BJ (cell line): ENCODE results near the gene TMEM115. TPM values are rescaled to one million over a fixed set of nuclear protein-coding genes. Genes with fewer than 3 reads are reported as not detected.

Source experiments
- CTCF ChIA-PET: fragments of 350-600 bp; formaldehyde crosslinking; extraction: SDS; loops from one replicate; lab custom pipeline; 2021; ENCODE audit warnings: antibody characterized with exemption, inconsistent platforms; lab: Yijun Ruan, JAX
- POLR2A ChIA-PET: fragments of 300-600 bp; sonication (Branson Sonifier 250); formaldehyde crosslinking; extraction: SDS; loops from one replicate; lab custom pipeline; 2021; ENCODE audit warnings: antibody characterized with exemption; lab: Charles Lee
- DNase-seq: peaks from one replicate; pipeline ENCODE4 v3.0.0-alpha.2; 2011; ENCODE audit warnings: low read depth
- H3K27me3 ChIP-seq: 2 replicates; pipeline ENCODE4 v1.6.0; 2011; ENCODE audit warnings: low read length; ENCODE audit not compliant: control insufficient read depth, insufficient read depth
- H3K36me3 ChIP-seq: 2 replicates; pipeline ENCODE4 v1.5.1; 2011; ENCODE audit warnings: low read length; ENCODE audit not compliant: control insufficient read depth, insufficient read depth
- H3K4me3 ChIP-seq: 2 replicates; pipeline ENCODE4 v1.5.1; 2011; ENCODE audit warnings: low read depth, mild to moderate bottlenecking, control low read depth, low read length
- polyA plus RNA-seq: library from polyadenylated mRNA; depleted of rRNA; stranded (reverse); fragments of >200 nt; gene quantifications from 2 replicates; pipeline ENCODE4 v1.2.3, GENCODE V29; 2011
- TF ChIP-seq, protein P1 (sequence below): IDR thresholded peaks from 2 replicates; pipeline ENCODE4 v1.5.1; 2011; ENCODE audit warnings: low read depth, mild to moderate bottlenecking, control low read depth, inconsistent platforms, low read length, moderate library complexity; ENCODE audit not compliant: insufficient read depth

Gene TMEM115
- polyA plus RNA-seq, 1 experiment: 75.4 TPM

DNA sequence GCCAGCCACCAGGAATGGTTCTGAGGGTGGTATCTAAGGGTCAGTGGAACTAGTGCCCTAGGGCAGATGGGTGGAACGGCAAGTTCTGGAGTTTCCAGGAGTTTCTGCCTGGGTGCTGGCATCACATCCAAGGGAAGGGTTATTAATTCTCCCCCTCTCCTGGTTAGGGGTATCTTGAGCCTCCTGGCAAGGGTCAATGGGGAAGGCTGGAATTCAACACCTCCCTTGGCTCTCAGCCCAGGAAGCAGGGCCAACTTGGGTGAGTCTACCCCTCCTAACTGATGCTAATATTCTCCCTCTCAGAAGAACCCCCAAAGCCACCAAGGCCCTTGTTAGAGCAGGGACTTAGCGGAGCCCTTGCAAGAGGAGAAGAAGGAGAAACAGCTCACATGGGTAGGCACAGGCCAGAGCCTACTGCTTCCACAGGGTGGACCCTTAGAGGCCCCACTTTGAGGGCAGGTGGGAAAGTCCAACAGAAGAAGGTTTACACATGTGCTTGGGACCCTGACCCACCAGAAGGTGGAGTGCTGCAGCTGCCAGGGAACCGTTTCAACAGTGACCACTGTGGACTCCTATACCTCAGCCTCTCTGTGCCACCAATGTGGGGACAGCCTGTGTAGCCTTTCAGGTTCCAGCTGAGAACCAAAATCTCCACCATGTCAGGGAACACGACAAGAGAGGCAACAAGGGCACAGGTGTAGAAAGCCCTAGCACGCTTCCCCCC is 3.3 kb downstream of the TMEM115 start:
- Histone ChIP-seq H3K4me3 (peak overlapping the region; percentile 76), H3K36me3 (peaks cover 23% of the 10 kb centered on the region), H3K27me3 (no peaks in the 10 kb centered on the region)
- ChIA-PET POLR2A (no interaction called here), CTCF (interaction anchor here (1.0 to 1.2 kb wide), 2 partner anchors 8 to 186 kb away, joined by 3 read pairs; no protein-coding TSS in a partner anchor)
- DNase-seq: no peak
- TF ChIP-seq, protein P1, sequence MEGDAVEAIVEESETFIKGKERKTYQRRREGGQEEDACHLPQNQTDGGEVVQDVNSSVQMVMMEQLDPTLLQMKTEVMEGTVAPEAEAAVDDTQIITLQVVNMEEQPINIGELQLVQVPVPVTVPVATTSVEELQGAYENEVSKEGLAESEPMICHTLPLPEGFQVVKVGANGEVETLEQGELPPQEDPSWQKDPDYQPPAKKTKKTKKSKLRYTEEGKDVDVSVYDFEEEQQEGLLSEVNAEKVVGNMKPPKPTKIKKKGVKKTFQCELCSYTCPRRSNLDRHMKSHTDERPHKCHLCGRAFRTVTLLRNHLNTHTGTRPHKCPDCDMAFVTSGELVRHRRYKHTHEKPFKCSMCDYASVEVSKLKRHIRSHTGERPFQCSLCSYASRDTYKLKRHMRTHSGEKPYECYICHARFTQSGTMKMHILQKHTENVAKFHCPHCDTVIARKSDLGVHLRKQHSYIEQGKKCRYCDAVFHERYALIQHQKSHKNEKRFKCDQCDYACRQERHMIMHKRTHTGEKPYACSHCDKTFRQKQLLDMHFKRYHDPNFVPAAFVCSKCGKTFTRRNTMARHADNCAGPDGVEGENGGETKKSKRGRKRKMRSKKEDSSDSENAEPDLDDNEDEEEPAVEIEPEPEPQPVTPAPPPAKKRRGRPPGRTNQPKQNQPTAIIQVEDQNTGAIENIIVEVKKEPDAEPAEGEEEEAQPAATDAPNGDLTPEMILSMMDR: no peak

DNA sequence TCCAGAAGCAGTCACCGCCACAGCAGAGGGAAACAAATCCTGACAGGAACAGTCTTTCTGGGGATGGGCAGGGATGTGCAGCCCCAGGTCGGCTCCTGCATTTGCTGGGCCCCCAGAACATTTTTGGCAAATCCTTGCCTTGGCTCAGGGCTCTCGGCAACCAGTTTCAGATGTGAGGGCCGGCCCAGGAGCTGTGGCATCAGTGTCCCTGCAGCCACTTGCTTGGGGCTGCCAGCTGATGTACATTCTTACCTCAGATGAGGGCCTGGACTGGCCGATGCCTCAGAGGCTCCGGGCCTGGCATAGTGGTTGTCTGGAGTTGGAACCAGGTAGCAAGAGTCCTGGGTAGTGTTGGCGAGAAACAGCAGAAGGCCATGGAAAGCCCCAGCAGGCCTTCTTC is 4.5 kb downstream of the TMEM115 start:
- H3K27me3 ChIP-seq: no peaks in the 10 kb centered on the region
- no peak overlapping the region for H3K4me3 ChIP-seq
- peaks cover 23% of the 10 kb centered on the region for H3K36me3 ChIP-seq
- TF ChIP-seq, protein P1: no peak
- ChIA-PET POLR2A (no interaction called here), CTCF (interaction anchor here (1.6 kb wide), 1 partner anchor 187 kb away, joined by 4 read pairs; no protein-coding TSS in a partner anchor)
- DNase-seq: no peak

DNA sequence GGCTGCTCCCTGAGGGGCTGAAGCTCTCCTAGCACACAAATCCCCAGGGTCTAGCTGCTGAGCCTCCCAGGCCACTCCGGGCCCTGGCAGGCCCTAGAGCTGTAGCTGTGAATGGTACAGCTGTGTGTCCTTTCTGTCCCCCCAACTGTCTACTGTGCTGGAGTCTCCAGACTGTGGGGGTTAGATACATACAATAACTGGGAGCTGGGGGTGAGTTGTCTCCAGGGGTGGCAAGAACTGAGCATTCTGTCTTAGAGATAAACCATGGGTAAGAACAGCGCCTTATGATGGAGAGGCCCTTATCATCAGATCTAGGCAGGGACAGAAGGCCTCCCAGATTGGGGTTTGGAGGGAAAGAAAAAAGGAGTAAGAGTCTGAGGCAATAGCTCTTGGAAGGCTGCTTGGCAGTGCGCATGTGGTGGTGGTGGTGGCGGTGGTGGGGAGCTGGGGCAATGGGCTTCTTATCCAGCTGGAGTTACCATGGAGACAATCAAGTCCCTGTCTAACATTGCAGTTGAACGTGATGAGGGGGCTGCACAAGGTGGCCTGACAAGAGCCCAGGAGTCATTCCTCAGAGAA is 5.0 kb downstream of the TMEM115 start:
- Histone ChIP-seq H3K27me3 (no peaks in the 10 kb centered on the region), H3K4me3 (no peak overlapping the region), H3K36me3 (peaks cover 23% of the 10 kb centered on the region)
- no peak for DNase-seq
- CTCF ChIA-PET: interaction anchor here (0.9 to 1.8 kb wide), 3 partner anchors 17 to 188 kb away, joined by 3 to 5 read pairs (median 4); no protein-coding TSS in a partner anchor
- TF ChIP-seq, protein P1: no peak
- POLR2A ChIA-PET: interaction anchor here (0.8 kb wide), 1 partner anchor 1834 kb away, joined by 11 read pairs; no protein-coding TSS in a partner anchor

DNA sequence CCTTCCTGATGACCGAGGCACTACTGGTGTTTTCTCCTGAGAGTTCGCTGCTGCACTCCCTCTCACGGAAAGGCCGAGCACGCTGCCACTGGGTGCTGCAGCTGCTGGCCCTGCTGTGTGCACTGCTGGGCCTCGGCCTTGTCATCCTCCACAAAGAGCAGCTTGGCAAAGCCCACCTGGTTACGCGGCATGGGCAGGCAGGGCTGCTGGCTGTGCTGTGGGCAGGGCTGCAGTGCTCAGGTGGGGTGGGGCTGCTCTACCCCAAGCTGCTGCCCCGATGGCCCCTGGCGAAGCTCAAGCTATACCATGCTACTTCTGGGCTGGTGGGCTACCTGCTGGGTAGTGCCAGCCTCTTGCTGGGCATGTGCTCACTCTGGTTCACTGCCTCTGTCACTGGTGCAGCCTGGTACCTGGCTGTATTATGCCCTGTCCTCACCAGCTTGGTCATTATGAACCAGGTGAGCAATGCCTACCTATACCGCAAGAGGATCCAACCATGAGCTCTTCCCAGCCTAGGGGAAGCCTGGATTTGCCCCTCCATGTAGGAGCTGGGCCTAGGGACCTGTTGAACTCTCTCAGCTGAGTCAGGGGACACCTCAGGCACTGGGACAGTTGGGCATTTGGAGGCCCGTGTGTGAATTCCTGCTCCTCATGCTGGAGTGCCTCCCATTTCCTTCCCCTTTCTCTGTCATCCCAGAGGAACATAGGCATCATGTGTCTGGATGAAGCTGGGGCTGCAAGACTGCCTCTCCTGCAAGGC is 5.9 kb downstream of the TMEM115 start:
- TF ChIP-seq, protein P1: no peak
- ChIA-PET POLR2A (interaction anchor here (0.8 kb wide), 1 partner anchor 1835 kb away, joined by 11 read pairs; no protein-coding TSS in a partner anchor), CTCF (interaction anchor here (0.9 to 1.8 kb wide), 4 partner anchors 14 to 189 kb away, joined by 3 to 5 read pairs (median 4); partner anchors contain the start of gene RASSF1)
- H3K4me3 ChIP-seq: no peak overlapping the region
- H3K36me3 ChIP-seq: peaks cover 23% of the 10 kb centered on the region
- no peaks in the 10 kb centered on the region for H3K27me3 ChIP-seq
- no peak for DNase-seq

DNA sequence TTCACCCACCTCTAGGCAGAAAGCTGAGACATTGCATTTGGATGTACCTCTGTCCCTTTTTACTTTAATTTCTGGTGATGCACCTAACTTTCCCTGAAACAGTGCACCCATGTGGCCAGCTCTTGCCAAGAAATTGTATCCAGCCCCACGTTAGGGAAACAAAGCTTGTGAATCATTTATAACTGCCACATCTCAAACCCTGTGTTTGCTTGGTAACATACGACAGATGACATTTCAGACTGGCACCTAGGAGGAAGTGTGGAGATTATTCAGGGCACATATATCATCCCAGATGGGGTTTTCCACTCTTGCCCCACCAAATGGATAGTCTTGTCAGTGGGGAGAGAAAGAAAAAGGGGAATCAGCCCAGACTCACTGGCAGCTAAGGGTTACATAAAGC is 6.5 kb downstream of the TMEM115 start:
- DNase-seq: no peak
- ChIA-PET POLR2A (no interaction called here), CTCF (interaction anchor here (1.8 kb wide), 2 partner anchors 13 to 16 kb away, joined by 4 to 5 read pairs; partner anchors contain the start of gene RASSF1)

More for the DNA sequence above, 6.5 kb downstream of the TMEM115 start:
- TF ChIP-seq, protein P1: peak; percentile 33
- Histone ChIP-seq H3K36me3 (peaks cover 25% of the 10 kb centered on the region), H3K27me3 (no peaks in the 10 kb centered on the region), H3K4me3 (no peak overlapping the region)
